ENCODE results near the gene APRT.

- TF ChIP-seq CTCF (IDR thresholded peaks at IDR 0.05; ENCODE audit: low read depth, low read length) (no peak), EZH2phosphoT487 (IDR thresholded peaks at IDR 0.05; ENCODE audit: low read depth) (no peak)
Measured at GRCh38 chr16:88799569-88800276, 12.0 kb downstream of the APRT start.

Measured in OCI-LY3 (cell line).